ENCODE measurements around the gene MUC4.
"Not testable (repeated sequence)": the region's sequence is repeated elsewhere in the genome, so short reads cannot be mapped to it uniquely, and the experiment has no call there.

DNA sequence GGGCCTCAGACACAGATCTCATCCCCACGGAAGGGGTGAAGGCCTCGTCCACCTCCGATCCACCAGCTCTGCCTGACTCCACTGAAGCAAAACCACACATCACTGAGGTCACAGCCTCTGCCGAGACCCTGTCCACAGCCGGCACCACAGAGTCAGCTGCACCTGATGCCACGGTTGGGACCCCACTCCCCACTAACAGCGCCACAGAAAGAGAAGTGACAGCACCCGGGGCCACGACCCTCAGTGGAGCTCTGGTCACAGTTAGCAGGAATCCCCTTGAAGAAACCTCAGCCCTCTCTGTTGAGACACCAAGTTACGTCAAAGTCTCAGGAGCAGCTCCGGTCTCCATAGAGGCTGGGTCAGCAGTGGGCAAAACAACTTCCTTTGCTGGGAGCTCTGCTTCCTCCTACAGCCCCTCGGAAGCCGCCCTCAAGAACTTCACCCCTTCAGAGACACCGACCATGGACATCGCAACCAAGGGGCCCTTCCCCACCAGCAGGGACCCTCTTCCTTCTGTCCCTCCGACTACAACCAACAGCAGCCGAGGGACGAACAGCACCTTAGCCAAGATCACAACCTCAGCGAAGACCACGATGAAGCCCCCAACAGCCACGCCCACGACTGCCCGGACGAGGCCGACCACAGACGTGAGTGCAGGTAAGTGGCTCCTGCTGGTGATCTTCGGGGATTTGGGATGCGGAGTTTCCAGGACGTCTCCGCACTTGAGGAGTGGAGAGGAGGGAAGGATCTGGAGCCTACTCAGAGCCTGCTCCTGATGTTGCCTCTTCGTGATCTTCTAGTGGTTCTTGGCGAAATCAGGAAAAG, 85.6 kb downstream of the MUC4 start:
- not testable (repeated sequence) for TF ChIP-seq POLR2AphosphoS5, POLR2A (IDR thresholded peaks at IDR 0.05)

Measured in upper lobe of left lung (tissue), 4 donors.